Heart right ventricle (tissue), 16 donors: ENCODE measurements around the gene LRRC25. TPM values are rescaled to one million over a fixed set of nuclear protein-coding genes. Genes with fewer than 3 reads are reported as not detected.

ENCODE experiments used
- ATAC-seq, 8 donors: fragments of 200-7000 bp; cut with Tn5 transposase; one replicate each; pipeline ENCODE4 v1.9.1; 2020; ENCODE audit warnings: mild to moderate bottlenecking in 8 of 8, moderate library complexity in 8 of 8, moderate number of reproducible peaks in 1 of 8
- DNase-seq, 2 donors: peaks; one replicate each; pipeline ENCODE4 v3.0.0-alpha.2; 2020
- H3K27ac ChIP-seq, 10 donors: fragments of 200-600 bp; sonication (generic) in 2 of 10; one replicate each; pipeline versions ENCODE4 v1.5.0 to v1.8.0; 2020 to 2022; ENCODE audit warnings: mild to moderate bottlenecking in 3 of 10
- H3K27me3 ChIP-seq, 7 donors: fragments of 200-600 bp; one replicate each; pipeline ENCODE4 v1.8.0; 2021 to 2022; ENCODE audit warnings: mild to moderate bottlenecking in 2 of 7
- H3K36me3 ChIP-seq, 9 donors: fragments of 200-600 bp; sonication (generic) in 1 of 9; one replicate each; pipeline versions ENCODE4 v1.5.0 to v1.8.0; 2020 to 2022; ENCODE audit warnings: mild to moderate bottlenecking in 2 of 9
- H3K4me1 ChIP-seq, 9 donors: fragments of 200-600 bp; sonication (generic) in 1 of 9; one replicate each; pipeline versions ENCODE4 v1.5.0 to v1.8.0; 2020 to 2022; ENCODE audit warnings: mild to moderate bottlenecking in 4 of 9
- H3K4me3 ChIP-seq, 10 donors: fragments of 200-600 bp; sonication (generic) in 2 of 10; one replicate each; pipeline versions ENCODE4 v1.5.0 to v1.8.0; 2020 to 2022; ENCODE audit warnings: mild to moderate bottlenecking in 7 of 10, moderate library complexity in 2 of 10
- H3K9me3 ChIP-seq, 11 donors: fragments of 200-600 bp in 10 of 11; sonication (generic) in 2 of 11; one replicate each; pipeline versions ENCODE4 v1.5.0 to v1.8.0; 2013 to 2022; ENCODE audit warnings: mild to moderate bottlenecking in 2 of 11, control low read depth in 1 of 11, moderate library complexity in 1 of 11
- WGBS, 2 donors: extraction: QIAGEN DNeasy Blood & Tissue Kit; methylation state at CpG; one replicate each; pipeline ENCODE4 v1.1.7; 2013; ENCODE audit warnings: inconsistent platforms in 1 of 2; 5-methylcytosine and 5-hydroxymethylcytosine counted together
- intact Hi-C, 10 donors: fragments of 100-400 bp; cut with DNase I; formaldehyde crosslinking; loops; one replicate each; pipeline versions ENCODE4 v1.11.1 to v1.14.2; 2022
- polyA plus RNA-seq, 2 donors: library from polyadenylated mRNA; stranded (reverse); fragments of 200-250 nt; gene quantifications; one replicate each; pipeline ENCODE4 v1.2.3, GENCODE V29; 2013
- total RNA-seq, 10 donors: library from RNA; stranded (reverse); fragmentation: NEBNext Ultra II Directional in 3 of 10; extraction: Animal tissue kit (Norgen Biotek cat#: 25700) in 3 of 10; gene quantifications; one replicate each; pipeline versions ENCODE4 v1.2.1 to v1.2.4, GENCODE V29; 2021 to 2023
- TF ChIP-seq, protein P1 (sequence below), 9 donors: fragments of 200-600 bp; sonication (generic) in 2 of 9; IDR thresholded peaks; one replicate each; pipeline versions ENCODE4 v1.5.0 to v1.8.0; 2021 to 2022; ENCODE audit warnings: antibody characterized with exemption in 9 of 9, mild to moderate bottlenecking in 5 of 9, moderate library complexity in 1 of 9
- donor health status: Arrhythmogenic right ventricular cardiomyopathy.
- donor health status: ischemic (EF 13 %, LVEDD 7.1; RV severe dilation, severe dysfunction).
- donor health status: healthy with polysubstance abuse.
- donor health status: DM: no; HTN: yes; CAD: no.
- donor health status: DM: no; HTN: no; CAD: no.
- donor health status: ischemic (EF 25% LVEDD 6.9; RV normal size, moderate dysfunction).
- donor health status: ischemic (EF 25% LVEDD 5.7; RV mildly dilated, moderate dysfunction).
- donor health status: healthy.
- donor health status: DM: yes; HTN: yes; CAD: no.
- donor health status: Ischemic cardiomyopathy.
- donor health status: ischemic (EF 35%, LVEDD 5.7; RV mildly dilated, moderate dysfunction).
- donor health status: nonischemic (EF 11% LVEDD 7.7; RV severe dilation, severe dysfunction).
- donor health status: DM: yes; HTN: yes; CAD: no.
- donor health status: PGD.
- donor health status: ischemic (EF 29% LVEDD 5.4; RV normal size, mild dysfunction).
- donor health status: nonischemic (EF 23%, LVEDD 6.1; RV moderate dilation, normal function).

LRRC25 gene
- total and polyA plus RNA-seq, 12 donors: 0.57 to 13.3 (median 1.8) TPM

GRCh38 chr19:18348171-18348570, 49.3 kb downstream of the LRRC25 start:
- WGBS, 2 donors: 91 to 93% methylated on average over 17 of the region's 17 CpGs
- Histone ChIP-seq H3K4me3 (no peak overlapping the region), H3K27ac (no peak overlapping the region), H3K4me1 (no peaks in the 10 kb centered on the region), H3K9me3 (no peaks in the 10 kb centered on the region), H3K27me3 (no peaks in the 10 kb centered on the region), H3K36me3 (peaks cover 0 to 68% (median 2%) of the 10 kb centered on the region in 9 donors)
- DNase-seq: no peak
- TF ChIP-seq, protein P1, sequence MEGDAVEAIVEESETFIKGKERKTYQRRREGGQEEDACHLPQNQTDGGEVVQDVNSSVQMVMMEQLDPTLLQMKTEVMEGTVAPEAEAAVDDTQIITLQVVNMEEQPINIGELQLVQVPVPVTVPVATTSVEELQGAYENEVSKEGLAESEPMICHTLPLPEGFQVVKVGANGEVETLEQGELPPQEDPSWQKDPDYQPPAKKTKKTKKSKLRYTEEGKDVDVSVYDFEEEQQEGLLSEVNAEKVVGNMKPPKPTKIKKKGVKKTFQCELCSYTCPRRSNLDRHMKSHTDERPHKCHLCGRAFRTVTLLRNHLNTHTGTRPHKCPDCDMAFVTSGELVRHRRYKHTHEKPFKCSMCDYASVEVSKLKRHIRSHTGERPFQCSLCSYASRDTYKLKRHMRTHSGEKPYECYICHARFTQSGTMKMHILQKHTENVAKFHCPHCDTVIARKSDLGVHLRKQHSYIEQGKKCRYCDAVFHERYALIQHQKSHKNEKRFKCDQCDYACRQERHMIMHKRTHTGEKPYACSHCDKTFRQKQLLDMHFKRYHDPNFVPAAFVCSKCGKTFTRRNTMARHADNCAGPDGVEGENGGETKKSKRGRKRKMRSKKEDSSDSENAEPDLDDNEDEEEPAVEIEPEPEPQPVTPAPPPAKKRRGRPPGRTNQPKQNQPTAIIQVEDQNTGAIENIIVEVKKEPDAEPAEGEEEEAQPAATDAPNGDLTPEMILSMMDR (IDR thresholded peaks at IDR 0.05): no peak
- intact Hi-C loops: loop anchor here in 7 of 10 donors (2.0 to 5.0 kb wide), 3 partner anchors 59 to 64 kb away; no protein-coding TSS in a partner anchor
- ATAC-seq: no peak

DNA sequence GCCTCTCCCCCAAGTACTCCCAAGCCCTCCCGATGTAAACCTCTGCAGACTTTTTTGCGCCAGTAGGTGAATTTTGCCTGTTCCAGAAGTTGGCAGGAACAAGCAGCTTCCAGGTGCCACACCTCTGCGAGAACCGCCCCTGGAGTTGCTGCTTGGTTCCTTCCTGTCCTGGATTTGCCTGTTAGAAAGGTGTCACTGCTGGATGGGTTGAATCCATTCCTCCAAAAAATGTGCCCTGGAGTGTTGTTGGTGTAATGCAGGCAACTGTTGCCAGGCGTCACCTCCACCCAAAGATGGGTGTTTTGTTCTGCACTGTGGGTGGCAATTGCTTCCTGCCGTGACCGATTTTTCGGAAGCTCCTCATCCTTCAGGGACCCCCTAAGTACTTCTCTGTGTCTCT, 51.3 kb downstream of the LRRC25 start:
- peaks cover 3 to 13% (median 8%) of the 10 kb centered on the region in 9 donors for H3K4me1 ChIP-seq
- no peaks in the 10 kb centered on the region for H3K27me3 ChIP-seq
- no peak overlapping the region for H3K27ac ChIP-seq
- intact Hi-C loops: loop anchor here in 5 of 10 donors (5.0 kb wide), 2 partner anchors 61 to 66 kb away; no protein-coding TSS in a partner anchor
- 72 to 74% methylated on average over 8 of the region's 8 CpGs for WGBS, 2 donors
- TF ChIP-seq, protein P1 (IDR thresholded peaks at IDR 0.05): no peak
- ATAC-seq (no peak), DNase-seq (no peak)
- no peaks in the 10 kb centered on the region for H3K9me3 ChIP-seq
- peaks cover 0 to 64% (median 2%) of the 10 kb centered on the region in 9 donors for H3K36me3 ChIP-seq
- H3K4me3 ChIP-seq: no peak overlapping the region

GRCh38 chr19:18345296-18345695, 52.1 kb downstream of the LRRC25 start:
- ATAC-seq: no peak
- intact Hi-C loops: loop anchor here in 5 of 10 donors (5.0 kb wide), 2 partner anchors 62 to 67 kb away; no protein-coding TSS in a partner anchor
- WGBS, 2 donors: 96 to 97% methylated on average over 6 of the region's 6 CpGs

GRCh38 chr19:18344582-18344950, 52.9 kb downstream of the LRRC25 start:
- Histone ChIP-seq H3K27ac (no peak overlapping the region), H3K4me3 (no peak overlapping the region), H3K9me3 (no peaks in the 10 kb centered on the region), H3K27me3 (no peaks in the 10 kb centered on the region), H3K36me3 (peaks cover 0 to 54% (median 0%) of the 10 kb centered on the region in 9 donors), H3K4me1 (peaks cover 10 to 22% (median 18%) of the 10 kb centered on the region in 9 donors)
- WGBS, 2 donors: 74 to 82% methylated on average over 13 of the region's 13 CpGs
- TF ChIP-seq, protein P1 (IDR thresholded peaks at IDR 0.05): no peak
- intact Hi-C loops: loop anchor here in 2 of 10 donors (5.0 kb wide), 2 partner anchors 43 to 67 kb away; partner anchors contain the start of gene GDF15 (in 1 of the 2)
- no peak for ATAC-seq
- no peak for DNase-seq

More at GRCh38 chr19:18345296-18345695, 52.1 kb downstream of the LRRC25 start:
- Histone ChIP-seq H3K36me3 (peaks cover 0 to 57% (median 0%) of the 10 kb centered on the region in 9 donors), H3K4me3 (no peak overlapping the region), H3K27ac (no peak overlapping the region), H3K9me3 (no peaks in the 10 kb centered on the region), H3K27me3 (no peaks in the 10 kb centered on the region), H3K4me1 (peaks cover 3 to 15% (median 11%) of the 10 kb centered on the region in 9 donors)
- TF ChIP-seq, protein P1 (IDR thresholded peaks at IDR 0.05): no peak
- no peak for DNase-seq
